IPS-NIHi11 (cell line): ENCODE results near the gene NFIB.

Source experiments
- DNase-seq: peaks from one replicate; pipeline ENCODE4 v3.0.0; 2012; ENCODE audit warnings: mixed read lengths, low spot score

The NFIB gene

GRCh38 chr9:14344941-14345353 lies 31.0 kb upstream of the NFIB start:
- no peak for DNase-seq

GRCh38 chr9:14344053-14344524 lies 30.1 kb upstream of the NFIB start:
- no peak for DNase-seq

GRCh38 chr9:14343261-14344031 lies 29.5 kb upstream of the NFIB start:
- no peak for DNase-seq

GRCh38 chr9:14342736-14343135 lies 28.8 kb upstream of the NFIB start:
- no peak for DNase-seq

- DNase-seq, result no peak
These were observed 27.6 kb upstream of the NFIB start for GRCh38 chr9:14341437-14342122.

DNA sequence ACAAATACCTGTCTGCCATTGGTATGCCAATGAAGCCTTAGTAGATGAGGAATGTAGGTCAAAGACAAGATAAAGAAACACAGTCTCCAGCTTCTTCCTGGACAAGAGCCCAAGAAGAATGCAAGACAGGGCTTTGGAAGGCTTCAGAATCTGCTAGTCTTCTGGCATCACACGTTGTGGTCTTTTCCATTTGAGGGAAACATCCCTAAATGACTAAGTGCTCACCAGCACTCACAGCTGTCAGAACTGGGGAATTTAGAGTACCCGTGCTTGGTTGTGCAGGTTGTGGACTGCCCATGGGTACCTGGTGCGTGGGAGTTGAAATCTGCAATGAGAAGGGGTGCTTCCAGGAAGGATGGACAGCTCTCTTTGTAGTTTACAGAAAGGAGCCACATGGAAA lies 27.1 kb upstream of the NFIB start:
- no peak for DNase-seq

- no peak for DNase-seq
These were observed 26.4 kb upstream of the NFIB start for GRCh38 chr9:14340219-14340873.

GRCh38 chr9:14339746-14340145 lies 25.8 kb upstream of the NFIB start:
- no peak for DNase-seq

- no peak for DNase-seq
These were observed 23.7 kb upstream of the NFIB start for GRCh38 chr9:14337615-14338014.

- no peak for DNase-seq
These were observed 22.3 kb upstream of the NFIB start for GRCh38 chr9:14336244-14336643.

GRCh38 chr9:14331120-14331519 lies 17.2 kb upstream of the NFIB start:
- no peak for DNase-seq

DNA sequence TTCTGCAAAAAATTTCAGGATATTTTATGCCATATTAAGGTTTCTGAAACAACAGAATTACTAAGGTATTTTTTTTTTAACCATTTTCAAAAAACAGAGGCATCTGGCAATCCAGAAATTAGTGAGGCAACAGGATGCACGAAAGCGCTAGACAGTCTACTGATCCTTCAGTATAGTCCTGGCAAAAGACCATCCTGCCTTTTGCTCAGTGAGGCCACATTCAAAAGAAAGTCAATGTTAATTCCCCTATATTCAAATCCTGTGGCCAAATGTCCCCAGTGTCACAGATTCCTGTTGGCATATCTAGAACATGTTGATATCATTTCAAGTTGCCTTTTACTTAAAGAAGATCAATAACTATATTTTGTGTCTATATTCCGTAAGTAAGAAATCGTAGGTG lies 13.1 kb upstream of the NFIB start:
- DNase-seq, result no peak

DNA sequence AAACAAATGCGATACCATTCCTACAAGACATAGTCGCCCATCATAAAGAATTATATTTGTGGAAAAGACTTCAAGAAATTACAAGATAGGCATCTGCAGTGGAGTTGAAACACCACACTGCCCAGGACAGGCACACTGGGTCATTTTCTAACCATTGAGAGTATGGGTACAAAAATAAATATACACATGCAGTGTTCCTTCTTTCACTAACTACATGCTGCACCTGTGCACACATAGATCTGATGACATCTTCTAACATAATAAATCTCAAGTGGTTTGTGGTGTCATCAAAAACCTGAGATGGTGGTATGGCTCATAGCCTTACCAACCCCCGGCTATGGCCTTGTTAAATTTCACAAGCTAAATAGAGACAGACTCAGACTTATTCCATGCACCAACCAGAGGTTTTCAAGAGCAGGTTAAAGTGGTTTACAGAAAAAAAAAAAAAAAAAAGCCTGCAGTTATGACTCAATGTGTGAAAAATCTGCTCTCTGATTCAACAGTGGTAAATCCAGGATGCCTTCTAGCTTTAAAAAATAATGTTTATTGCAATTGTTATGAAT lies 12.4 kb upstream of the NFIB start:
- no peak for DNase-seq

GRCh38 chr9:14325147-14325546 lies 11.2 kb upstream of the NFIB start:
- no peak for DNase-seq

DNA sequence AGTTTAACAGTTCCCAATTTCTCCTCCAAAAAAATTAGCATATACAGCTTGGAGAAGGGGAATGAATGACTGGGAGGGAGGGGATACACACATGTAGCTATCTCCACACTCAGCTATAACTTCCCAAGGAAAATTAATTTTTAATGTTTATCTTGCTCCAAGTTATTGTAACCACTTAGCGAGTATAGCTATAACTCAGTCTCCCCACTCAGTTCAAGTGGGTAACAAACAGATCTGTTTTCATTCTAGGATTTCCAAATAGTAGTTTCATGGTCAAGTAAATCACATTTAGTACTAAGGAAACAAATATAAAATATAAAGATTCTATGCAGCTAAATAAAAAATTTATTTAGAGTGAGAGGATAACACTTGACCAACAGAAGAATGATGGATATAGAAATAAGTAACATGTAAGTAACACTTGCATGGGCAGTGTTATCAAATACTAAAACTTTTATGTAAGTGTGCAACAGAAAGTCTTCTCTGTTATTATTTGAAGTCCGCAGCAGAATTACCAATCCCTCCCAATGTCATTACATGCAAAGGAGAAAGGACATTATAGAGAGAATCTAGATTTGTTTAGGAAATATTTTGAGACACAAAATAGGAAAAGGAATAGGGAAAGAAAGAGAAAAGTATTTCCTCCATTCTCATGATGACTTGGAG lies 10.2 kb upstream of the NFIB start:
- no peak for DNase-seq

- no peak for DNase-seq
These were observed 9.4 kb upstream of the NFIB start for GRCh38 chr9:14323083-14323971.

DNA sequence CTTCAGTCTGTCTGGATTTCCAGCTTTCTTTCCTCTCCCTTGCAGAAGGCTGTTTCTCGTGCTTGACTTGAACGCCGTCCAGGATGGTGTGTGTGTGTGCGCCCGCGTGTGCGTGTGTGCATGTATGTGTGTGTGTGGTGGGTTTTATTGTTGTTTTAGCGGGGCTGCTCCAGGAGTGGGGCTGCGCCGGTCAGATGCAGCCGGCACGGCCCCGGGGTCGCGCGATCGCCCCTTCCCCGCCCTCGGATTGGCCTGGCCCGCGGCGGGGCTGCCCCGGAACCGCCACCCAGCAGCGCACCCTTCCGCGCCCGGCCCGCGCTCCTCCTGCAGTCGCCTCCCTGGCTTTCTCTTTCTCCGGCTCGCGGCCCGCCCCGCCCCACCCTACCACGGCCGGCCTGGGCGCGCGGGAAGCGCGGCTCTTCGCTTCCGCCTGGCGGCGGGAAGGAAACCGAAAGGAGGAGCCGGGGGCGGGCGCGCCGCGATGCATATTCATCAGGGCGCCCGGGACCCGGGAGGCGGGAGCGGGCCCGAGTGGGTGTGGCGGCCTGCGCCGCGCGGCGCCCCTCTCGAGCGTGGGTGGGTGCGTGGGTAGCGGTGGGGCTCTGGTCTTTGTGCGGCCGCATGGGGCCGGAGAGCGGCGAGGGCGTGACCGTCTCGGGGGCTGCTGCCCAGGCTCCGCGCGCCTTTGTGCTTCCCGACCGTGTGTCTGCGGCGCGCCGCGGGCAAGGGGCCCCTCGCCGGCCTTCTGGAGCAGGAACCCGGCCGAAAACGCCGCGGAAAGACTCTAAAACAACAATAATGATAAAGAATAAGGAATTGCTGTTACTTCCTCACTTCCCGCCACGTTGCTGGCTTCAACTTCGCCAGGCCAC lies 8.5 kb upstream of the NFIB start:
- DNase-seq, result peak; percentile 89

DNA sequence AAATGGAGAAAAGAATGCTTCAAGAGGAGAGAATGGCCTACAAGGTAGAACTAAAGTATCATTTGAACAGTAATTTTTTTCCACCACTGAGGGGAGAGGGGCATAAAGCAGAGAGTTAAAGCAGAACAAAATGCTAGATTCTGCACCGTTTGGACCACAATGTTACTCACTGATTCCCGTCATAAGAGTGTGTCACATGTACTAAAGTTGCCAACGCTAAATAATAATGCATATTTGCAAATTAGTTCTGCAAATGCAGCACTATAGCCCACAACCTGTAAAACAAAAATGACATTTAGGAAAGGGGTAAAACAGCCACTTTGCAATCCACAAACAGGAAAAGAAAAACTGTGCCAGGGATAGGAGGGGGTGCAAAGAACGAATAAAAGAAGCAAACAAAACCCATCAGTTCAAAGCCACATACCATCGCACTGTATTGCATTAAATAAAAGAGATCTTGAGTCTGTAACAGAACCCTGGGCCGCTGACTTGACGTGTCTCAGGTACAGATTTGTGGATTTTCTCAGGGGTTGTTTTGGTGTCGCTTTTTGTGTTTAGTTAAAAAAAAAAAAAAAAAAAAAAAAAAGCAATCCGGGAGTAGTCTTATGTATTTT lies 7.7 kb upstream of the NFIB start:
- no peak for DNase-seq

GRCh38 chr9:14320271-14321181 lies 6.6 kb upstream of the NFIB start:
- DNase-seq, result no peak
